ENCODE results near the gene TRAFD1. TPM values are rescaled to one million over a fixed set of nuclear protein-coding genes. Genes with fewer than 3 reads are reported as not detected.

TRAFD1 gene
- total RNA-seq, 1 donor from 2014 or later = 38.8 TPM

DNA sequence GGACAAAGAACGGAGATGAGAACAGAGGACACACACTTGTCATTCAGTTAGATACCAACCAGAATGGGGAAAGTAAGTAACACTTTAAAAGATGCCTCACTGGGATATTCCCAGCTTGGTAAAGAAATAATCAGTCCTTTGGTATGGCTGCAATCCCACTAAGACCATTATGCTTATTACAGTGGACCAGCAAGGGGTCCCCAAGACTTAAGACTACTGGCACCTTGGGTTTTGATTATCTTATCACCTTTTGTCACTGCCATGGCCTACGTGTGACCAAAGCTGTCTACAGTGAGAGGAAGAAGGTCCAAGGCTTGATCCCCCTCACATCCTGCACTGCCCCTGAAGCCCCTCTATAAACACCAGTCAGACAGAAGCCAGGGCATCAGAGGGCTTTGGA, 65.8 kb downstream of the TRAFD1 start:
- Mint-ChIP-seq H3K36me3 (ENCODE audit: low read depth, unreplicated experiment) (peaks cover 32% of the 10 kb centered on the region), H3K4me3 (ENCODE audit: unreplicated experiment) (no peak overlapping the region), H3K27ac (ENCODE audit: unreplicated experiment) (peak overlapping the region; percentile 13), H3K27me3 (ENCODE audit: unreplicated experiment) (peaks cover 5% of the 10 kb centered on the region), H3K9me3 (ENCODE audit: unreplicated experiment) (no peaks in the 10 kb centered on the region), H3K4me1 (ENCODE audit: unreplicated experiment) (peaks cover 18% of the 10 kb centered on the region)
- DNase-seq (ENCODE audit: low spot score) = no peak
- TF ChIP-seq, protein P1, sequence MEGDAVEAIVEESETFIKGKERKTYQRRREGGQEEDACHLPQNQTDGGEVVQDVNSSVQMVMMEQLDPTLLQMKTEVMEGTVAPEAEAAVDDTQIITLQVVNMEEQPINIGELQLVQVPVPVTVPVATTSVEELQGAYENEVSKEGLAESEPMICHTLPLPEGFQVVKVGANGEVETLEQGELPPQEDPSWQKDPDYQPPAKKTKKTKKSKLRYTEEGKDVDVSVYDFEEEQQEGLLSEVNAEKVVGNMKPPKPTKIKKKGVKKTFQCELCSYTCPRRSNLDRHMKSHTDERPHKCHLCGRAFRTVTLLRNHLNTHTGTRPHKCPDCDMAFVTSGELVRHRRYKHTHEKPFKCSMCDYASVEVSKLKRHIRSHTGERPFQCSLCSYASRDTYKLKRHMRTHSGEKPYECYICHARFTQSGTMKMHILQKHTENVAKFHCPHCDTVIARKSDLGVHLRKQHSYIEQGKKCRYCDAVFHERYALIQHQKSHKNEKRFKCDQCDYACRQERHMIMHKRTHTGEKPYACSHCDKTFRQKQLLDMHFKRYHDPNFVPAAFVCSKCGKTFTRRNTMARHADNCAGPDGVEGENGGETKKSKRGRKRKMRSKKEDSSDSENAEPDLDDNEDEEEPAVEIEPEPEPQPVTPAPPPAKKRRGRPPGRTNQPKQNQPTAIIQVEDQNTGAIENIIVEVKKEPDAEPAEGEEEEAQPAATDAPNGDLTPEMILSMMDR (IDR thresholded peaks at IDR 0.05; ENCODE audit: unreplicated experiment) = no peak

DNA sequence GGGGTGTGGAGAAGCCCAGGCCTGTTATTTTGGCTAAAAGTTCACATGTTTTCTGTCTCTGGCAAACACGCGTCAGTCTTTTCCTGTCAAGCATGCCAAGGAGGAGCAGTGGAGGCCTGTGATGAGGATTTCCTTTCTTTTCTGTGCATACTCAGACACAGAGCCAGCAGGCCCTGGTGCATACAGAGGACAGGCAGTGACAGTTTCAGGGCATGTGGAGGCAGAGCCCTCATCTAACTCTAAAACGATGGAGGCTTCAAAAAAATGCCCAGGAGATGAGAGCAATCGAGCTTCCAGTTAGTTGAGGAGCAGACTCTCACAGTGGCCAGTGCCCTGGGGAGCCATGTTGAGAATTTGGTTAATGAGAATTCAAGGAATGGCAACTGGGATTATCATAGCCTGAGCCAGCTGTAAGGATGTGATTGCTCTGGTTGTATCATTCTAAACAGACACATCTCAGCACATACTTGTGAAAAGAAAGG, 66.5 kb downstream of the TRAFD1 start:
- Mint-ChIP-seq H3K9me3 (ENCODE audit: unreplicated experiment) (no peaks in the 10 kb centered on the region), H3K27me3 (ENCODE audit: unreplicated experiment) (peaks cover 5% of the 10 kb centered on the region), H3K36me3 (ENCODE audit: low read depth, unreplicated experiment) (peaks cover 32% of the 10 kb centered on the region), H3K4me3 (ENCODE audit: unreplicated experiment) (peak overlapping the region; percentile 59), H3K27ac (ENCODE audit: unreplicated experiment) (peak overlapping the region; percentile 42), H3K4me1 (ENCODE audit: unreplicated experiment) (peaks cover 18% of the 10 kb centered on the region)
- DNase-seq (ENCODE audit: low spot score) = no peak
- TF ChIP-seq, protein P1 (IDR thresholded peaks at IDR 0.05; ENCODE audit: unreplicated experiment) = no peak

DNA sequence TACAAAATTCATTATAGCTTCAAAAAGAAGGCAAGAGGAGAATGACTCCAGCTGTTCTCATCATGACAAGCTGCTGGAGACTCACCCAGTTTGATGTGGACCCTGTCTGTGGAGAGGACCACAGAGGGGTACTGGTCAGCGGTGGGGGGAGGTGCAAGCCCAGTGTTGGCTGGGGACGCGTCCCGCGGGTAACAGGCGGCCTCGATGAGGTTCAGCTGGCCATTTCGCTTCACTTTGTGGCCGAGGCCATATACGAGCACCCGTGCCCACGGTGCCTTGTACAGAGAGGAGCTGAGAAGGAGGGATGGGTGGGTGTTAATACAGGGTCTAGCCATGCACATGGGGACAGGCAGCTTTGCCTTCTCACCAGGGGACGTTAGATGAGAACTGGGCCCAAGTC, 67.1 kb downstream of the TRAFD1 start:
- TF ChIP-seq, protein P1 (IDR thresholded peaks at IDR 0.05; ENCODE audit: unreplicated experiment) = no peak
- peaks cover 5% of the 10 kb centered on the region for H3K27me3 Mint-ChIP-seq (ENCODE audit: unreplicated experiment)
- H3K4me3 Mint-ChIP-seq (ENCODE audit: unreplicated experiment) = no peak overlapping the region
- H3K9me3 Mint-ChIP-seq (ENCODE audit: unreplicated experiment) = no peaks in the 10 kb centered on the region
- no peak overlapping the region for H3K27ac Mint-ChIP-seq (ENCODE audit: unreplicated experiment)
- no peak for DNase-seq (ENCODE audit: low spot score)
- H3K36me3 Mint-ChIP-seq (ENCODE audit: low read depth, unreplicated experiment) = peaks cover 35% of the 10 kb centered on the region
- peaks cover 18% of the 10 kb centered on the region for H3K4me1 Mint-ChIP-seq (ENCODE audit: unreplicated experiment)

DNA sequence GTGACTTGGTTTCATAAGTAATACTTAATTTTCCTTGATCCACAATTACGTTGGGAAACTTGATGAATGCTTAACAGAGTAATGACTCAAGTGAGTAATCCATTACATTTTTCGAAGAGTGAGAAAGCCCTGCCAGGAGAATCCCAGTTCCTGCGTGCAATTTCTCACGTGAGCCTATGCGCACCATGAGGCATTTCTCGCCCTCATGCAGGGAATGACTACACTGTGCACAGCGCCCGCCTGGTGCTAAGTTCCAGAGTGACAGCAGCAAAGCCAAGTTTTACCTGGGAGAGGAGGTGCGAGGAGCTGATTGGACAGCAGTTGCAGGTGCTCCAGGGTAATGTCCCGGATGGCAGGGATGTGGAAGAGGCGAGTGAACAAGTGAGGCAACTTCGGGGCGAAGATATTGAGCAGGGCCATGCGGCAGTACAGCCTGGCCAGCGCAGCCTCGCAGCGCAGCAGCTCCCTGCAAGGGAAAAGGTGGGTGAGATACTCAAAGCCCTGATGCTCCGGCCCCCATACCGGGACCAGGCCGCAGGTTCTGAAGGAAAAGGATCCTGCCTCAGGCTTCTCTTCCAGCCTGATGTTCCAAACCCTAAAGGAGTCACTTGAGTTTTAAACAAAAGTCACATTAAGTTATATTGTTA, 69.4 kb downstream of the TRAFD1 start:
- Mint-ChIP-seq H3K4me1 (ENCODE audit: unreplicated experiment) (peaks cover 18% of the 10 kb centered on the region), H3K9me3 (ENCODE audit: unreplicated experiment) (no peaks in the 10 kb centered on the region), H3K4me3 (ENCODE audit: unreplicated experiment) (no peak overlapping the region), H3K27me3 (ENCODE audit: unreplicated experiment) (peaks cover 5% of the 10 kb centered on the region), H3K27ac (ENCODE audit: unreplicated experiment) (peak overlapping the region; percentile 24), H3K36me3 (ENCODE audit: low read depth, unreplicated experiment) (peaks cover 38% of the 10 kb centered on the region)
- DNase-seq (ENCODE audit: low spot score) = no peak
- TF ChIP-seq, protein P1 (IDR thresholded peaks at IDR 0.05; ENCODE audit: unreplicated experiment) = no peak

DNA sequence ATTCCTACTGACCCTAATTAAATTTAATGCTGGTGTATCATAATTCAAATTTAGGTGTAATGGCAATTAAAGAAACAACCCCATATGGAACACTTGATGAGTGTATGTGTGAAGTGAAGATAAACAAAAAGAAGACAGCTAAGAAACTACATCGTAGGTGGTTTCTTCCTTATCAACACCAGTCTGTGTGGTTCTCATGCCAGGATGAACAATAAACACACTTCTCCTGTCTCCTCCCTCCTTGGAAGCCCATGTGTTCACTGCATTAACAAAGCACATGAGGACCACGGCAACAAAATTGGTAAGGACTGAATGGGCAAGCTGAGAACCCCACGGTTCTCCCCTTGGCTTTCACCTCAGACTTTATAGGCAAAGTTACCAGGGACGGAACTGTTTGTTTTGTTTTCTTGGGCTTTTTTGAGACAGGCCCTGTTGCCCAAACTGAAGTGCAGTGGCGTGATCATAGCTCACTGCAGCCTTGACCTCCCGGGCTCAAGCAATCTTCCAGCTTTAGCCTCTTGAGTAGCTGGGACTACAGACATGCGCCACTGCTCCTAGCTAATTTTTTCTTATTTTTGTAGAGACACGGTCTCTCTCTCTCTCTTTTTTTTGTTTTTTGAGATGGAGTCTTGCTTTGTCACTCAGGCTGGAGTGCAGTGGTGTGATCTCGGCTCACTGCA, 71.0 kb downstream of the TRAFD1 start:
- Mint-ChIP-seq H3K9me3 (ENCODE audit: unreplicated experiment) (no peaks in the 10 kb centered on the region), H3K36me3 (ENCODE audit: low read depth, unreplicated experiment) (peaks cover 36% of the 10 kb centered on the region), H3K27me3 (ENCODE audit: unreplicated experiment) (peaks cover 1% of the 10 kb centered on the region), H3K4me3 (ENCODE audit: unreplicated experiment) (no peak overlapping the region), H3K27ac (ENCODE audit: unreplicated experiment) (no peak overlapping the region), H3K4me1 (ENCODE audit: unreplicated experiment) (peaks cover 18% of the 10 kb centered on the region)
- TF ChIP-seq, protein P1 (IDR thresholded peaks at IDR 0.05; ENCODE audit: unreplicated experiment) = no peak
- DNase-seq (ENCODE audit: low spot score) = no peak
